ENCODE data around the gene EPB41L5. TPM values are rescaled to one million over a fixed set of nuclear protein-coding genes. Genes with fewer than 3 reads are reported as not detected.

Gene EPB41L5
- total RNA-seq, 2 donors from 2014 or later = 44.9 to 51.0 TPM

DNA sequence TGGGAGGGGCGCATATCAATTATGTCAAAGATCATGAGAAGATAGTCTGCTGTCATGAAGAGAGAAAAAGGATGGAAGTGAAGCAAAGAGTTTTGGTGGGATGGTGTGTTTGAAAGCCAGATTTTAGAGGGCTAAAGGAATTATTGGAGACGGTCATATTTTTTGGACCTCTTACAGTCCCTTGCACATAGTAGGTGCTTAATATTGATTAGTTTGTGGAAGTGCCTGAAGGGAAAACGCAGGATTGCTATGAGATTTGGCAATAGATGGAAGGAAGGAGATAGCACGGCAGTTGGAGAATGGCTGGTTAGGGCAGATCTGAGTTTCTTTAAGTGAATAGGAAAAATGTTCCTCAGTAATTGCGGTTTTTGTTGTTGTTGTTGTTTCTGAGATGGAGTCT, 15.9 kb downstream of the EPB41L5 start:
- Mint-ChIP-seq H3K36me3 (ENCODE audit: low read depth) (peaks cover 51% of the 10 kb centered on the region), H3K27me3 (ENCODE audit: insufficient read depth) (no peaks in the 10 kb centered on the region), H3K4me3 (no peak overlapping the region), H3K27ac (no peak overlapping the region), H3K9me3 (peaks cover 34% of the 10 kb centered on the region), H3K4me1 (no peaks in the 10 kb centered on the region)
- Histone ChIP-seq H3K9me3 (ENCODE audit: control insufficient read depth, low read length) (peaks cover 27% of the 10 kb centered on the region), H3K4me3 (ENCODE audit: low read length) (no peak overlapping the region), H3K36me3 (ENCODE audit: control insufficient read depth, insufficient read depth, low read length) (peaks cover 20% of the 10 kb centered on the region), H3K27ac (ENCODE audit: low read depth, low read length) (no peak overlapping the region), H3K27me3 (ENCODE audit: control insufficient read depth, insufficient read depth, low read length, poor library complexity, severe bottlenecking) (no peaks in the 10 kb centered on the region), H3K4me1 (ENCODE audit: control insufficient read depth, insufficient read depth, low read length) (no peaks in the 10 kb centered on the region), H3K9ac (ENCODE audit: extremely low read depth, low read length, poor library complexity, severe bottlenecking) (no peak overlapping the region)
- 95 to 100% methylated on average over 4 to 5 of the region's 5 CpGs for WGBS, 2 experiments (ENCODE audit: insufficient coverage in 1 of 2, insufficient read length in 1 of 2)
- no peak for DNase-seq
- TF ChIP-seq, protein P1, sequence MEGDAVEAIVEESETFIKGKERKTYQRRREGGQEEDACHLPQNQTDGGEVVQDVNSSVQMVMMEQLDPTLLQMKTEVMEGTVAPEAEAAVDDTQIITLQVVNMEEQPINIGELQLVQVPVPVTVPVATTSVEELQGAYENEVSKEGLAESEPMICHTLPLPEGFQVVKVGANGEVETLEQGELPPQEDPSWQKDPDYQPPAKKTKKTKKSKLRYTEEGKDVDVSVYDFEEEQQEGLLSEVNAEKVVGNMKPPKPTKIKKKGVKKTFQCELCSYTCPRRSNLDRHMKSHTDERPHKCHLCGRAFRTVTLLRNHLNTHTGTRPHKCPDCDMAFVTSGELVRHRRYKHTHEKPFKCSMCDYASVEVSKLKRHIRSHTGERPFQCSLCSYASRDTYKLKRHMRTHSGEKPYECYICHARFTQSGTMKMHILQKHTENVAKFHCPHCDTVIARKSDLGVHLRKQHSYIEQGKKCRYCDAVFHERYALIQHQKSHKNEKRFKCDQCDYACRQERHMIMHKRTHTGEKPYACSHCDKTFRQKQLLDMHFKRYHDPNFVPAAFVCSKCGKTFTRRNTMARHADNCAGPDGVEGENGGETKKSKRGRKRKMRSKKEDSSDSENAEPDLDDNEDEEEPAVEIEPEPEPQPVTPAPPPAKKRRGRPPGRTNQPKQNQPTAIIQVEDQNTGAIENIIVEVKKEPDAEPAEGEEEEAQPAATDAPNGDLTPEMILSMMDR (conservative IDR thresholded peaks at IDR 0.05) = no peak

- 93 to 96% methylated on average over 12 to 15 of the region's 15 CpGs for WGBS, 2 experiments (ENCODE audit: insufficient coverage in 1 of 2, insufficient read length in 1 of 2)
- H3K36me3 Mint-ChIP-seq (ENCODE audit: low read depth) = peaks cover 39% of the 10 kb centered on the region
- Histone ChIP-seq H3K36me3 (ENCODE audit: control insufficient read depth, insufficient read depth, low read length) (peaks cover 20% of the 10 kb centered on the region), H3K9me3 (ENCODE audit: control insufficient read depth, low read length) (peaks cover 25% of the 10 kb centered on the region), H3K4me1 (ENCODE audit: control insufficient read depth, insufficient read depth, low read length) (no peaks in the 10 kb centered on the region), H3K4me3 (ENCODE audit: low read length) (no peak overlapping the region), H3K27ac (ENCODE audit: low read depth, low read length) (no peak overlapping the region), H3K27me3 (ENCODE audit: control insufficient read depth, insufficient read depth, low read length, poor library complexity, severe bottlenecking) (no peaks in the 10 kb centered on the region), H3K9ac (ENCODE audit: extremely low read depth, low read length, poor library complexity, severe bottlenecking) (no peak overlapping the region)
- H3K27me3 Mint-ChIP-seq (ENCODE audit: insufficient read depth) = no peaks in the 10 kb centered on the region
- H3K4me1 Mint-ChIP-seq = no peaks in the 10 kb centered on the region
- no peak overlapping the region for H3K4me3 Mint-ChIP-seq
- peak overlapping the region; percentile 42 for H3K27ac Mint-ChIP-seq
- TF ChIP-seq, protein P1 (conservative IDR thresholded peaks at IDR 0.05) = no peak
- peaks cover 23% of the 10 kb centered on the region for H3K9me3 Mint-ChIP-seq
- no peak for DNase-seq
Measured at GRCh38 chr2:120029672-120030640, 17.1 kb downstream of the EPB41L5 start.

DNA sequence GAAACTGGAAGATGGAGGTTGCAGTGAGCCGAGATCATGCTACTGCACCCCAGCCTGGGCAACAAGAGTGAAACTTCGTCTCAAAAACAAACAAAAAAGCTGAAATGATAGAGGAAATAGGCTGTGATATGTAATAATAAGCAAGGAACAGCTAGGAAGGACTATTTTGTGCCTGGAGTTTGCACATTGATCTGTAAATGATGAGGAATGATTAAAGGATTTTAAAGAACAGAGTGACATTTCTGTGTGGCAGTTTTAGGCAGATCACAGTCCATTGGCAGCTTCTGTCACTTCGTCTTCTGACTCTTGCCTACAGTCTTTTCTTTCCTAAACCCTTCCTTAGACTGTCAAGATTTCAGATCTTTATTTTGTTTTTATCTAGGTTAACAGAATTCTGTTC, 19.4 kb downstream of the EPB41L5 start:
- Mint-ChIP-seq H3K9me3 (peaks cover 1% of the 10 kb centered on the region), H3K36me3 (ENCODE audit: low read depth) (peaks cover 17% of the 10 kb centered on the region), H3K27ac (no peak overlapping the region), H3K27me3 (ENCODE audit: insufficient read depth) (no peaks in the 10 kb centered on the region), H3K4me1 (peaks cover 7% of the 10 kb centered on the region), H3K4me3 (no peak overlapping the region)
- Histone ChIP-seq H3K4me3 (ENCODE audit: low read length) (no peak overlapping the region), H3K27me3 (ENCODE audit: control insufficient read depth, insufficient read depth, low read length, poor library complexity, severe bottlenecking) (no peaks in the 10 kb centered on the region), H3K36me3 (ENCODE audit: control insufficient read depth, insufficient read depth, low read length) (peaks cover 7% of the 10 kb centered on the region), H3K27ac (ENCODE audit: low read depth, low read length) (no peak overlapping the region), H3K4me1 (ENCODE audit: control insufficient read depth, insufficient read depth, low read length) (no peaks in the 10 kb centered on the region), H3K9ac (ENCODE audit: extremely low read depth, low read length, poor library complexity, severe bottlenecking) (no peak overlapping the region), H3K9me3 (ENCODE audit: control insufficient read depth, low read length) (peaks cover 2% of the 10 kb centered on the region)
- DNase-seq = no peak
- WGBS, 2 experiments (ENCODE audit: insufficient coverage in 1 of 2, insufficient read length in 1 of 2) = 80 to 91% methylated on average over 3 of the region's 3 CpGs
- TF ChIP-seq, protein P1 (conservative IDR thresholded peaks at IDR 0.05) = no peak

Data from endodermal cell (in vitro differentiated cells).